Activated CD4-positive, alpha-beta T cell treated with anti-CD3 and anti-CD28 coated beads, Interleukin-2, amount 50 U/mL, for 16 hours (primary cell): ENCODE data around the gene MAPKAPK3.

Experiments used
- DNase-seq: peaks from one replicate; pipeline ENCODE4 v3.0.0-alpha.2; 2020

Gene MAPKAPK3

DNA sequence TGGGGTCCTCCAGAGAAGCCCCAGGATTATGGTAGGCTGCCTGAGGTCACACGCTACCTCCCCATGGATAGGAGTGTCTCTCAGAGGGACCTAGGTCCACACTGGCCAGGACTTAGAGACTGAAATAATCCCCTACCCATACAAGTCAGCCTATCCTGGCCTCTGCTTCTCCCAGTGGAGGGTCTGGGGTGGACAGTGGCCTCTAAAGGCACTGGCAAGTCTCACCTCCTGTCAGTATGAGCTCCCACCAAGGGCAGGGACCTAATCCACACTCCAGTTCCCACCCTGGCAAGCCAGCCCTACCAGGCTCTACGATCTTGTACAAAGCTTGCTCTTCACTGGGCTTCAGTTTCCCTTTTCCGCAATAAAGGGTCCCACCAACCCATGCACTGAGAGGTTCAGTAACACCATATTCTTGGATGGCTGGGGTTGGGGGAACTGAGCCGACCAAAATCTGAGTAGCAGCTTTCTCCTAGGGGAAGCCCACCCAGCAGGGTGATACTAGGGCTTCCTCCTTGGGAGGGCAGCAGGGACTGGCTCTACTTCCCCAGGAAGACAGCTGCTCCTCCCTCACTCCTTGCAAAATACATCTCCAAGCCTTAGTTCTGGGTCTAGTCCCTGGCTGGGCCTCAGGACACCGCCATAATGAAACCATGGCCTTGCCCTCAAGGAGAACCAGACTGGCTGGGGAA, 7.7 kb upstream of the MAPKAPK3 start:
- no peak for DNase-seq

- DNase-seq = no peak
These were observed 7.2 kb upstream of the MAPKAPK3 start for GRCh38 chr3:50609763-50610085.

DNA sequence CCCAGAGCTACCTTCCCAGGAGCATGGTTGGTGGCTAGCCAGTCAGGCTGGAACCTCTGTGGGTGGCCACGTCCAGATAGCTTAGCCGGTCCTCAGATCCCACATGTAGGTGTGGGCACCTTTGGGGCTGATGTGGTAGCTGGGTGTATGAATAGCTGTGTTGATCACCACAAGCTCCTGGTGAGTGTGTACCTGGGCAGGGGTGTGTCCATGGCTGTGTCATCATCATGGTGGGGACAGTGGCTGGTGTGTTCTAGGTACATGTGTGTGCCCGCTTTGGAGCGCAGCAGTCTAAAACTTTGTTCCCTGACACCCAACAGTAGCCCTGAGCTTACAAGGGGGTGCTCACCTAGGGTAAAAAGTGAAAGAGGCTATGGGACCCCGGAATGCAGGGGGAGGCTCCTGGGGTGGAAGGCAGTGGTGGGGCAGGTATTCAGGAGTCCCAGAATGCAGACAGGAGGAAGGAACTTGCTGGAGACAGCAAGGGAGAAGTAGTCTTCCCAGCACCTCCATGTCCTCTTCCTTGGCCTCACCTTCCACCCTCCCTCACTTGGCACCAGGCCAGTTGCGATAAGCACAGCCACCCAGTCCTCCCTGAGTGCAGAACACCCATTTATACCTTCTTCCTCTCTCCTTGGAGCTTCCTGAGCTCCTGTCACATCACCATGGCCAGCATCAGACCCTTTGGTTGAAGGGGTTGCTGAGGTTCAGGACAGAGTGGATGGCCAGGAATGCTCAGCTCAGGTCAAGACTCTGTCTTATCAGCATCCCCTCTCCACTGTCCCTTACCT, 6.6 kb upstream of the MAPKAPK3 start:
- no peak for DNase-seq

GRCh38 chr3:50610992-50611463, 5.9 kb upstream of the MAPKAPK3 start:
- no peak for DNase-seq

- DNase-seq = peak; percentile 99
These were observed 5.3 kb upstream of the MAPKAPK3 start, which contains the start of gene CISH for GRCh38 chr3:50611464-50612233. Gene CISH (minus strand): TSS chr3:50611774. CDS start chr3:50611650, 124 bp downstream.

GRCh38 chr3:50612234-50612882, 4.6 kb upstream of the MAPKAPK3 start:
- DNase-seq = no peak

DNA sequence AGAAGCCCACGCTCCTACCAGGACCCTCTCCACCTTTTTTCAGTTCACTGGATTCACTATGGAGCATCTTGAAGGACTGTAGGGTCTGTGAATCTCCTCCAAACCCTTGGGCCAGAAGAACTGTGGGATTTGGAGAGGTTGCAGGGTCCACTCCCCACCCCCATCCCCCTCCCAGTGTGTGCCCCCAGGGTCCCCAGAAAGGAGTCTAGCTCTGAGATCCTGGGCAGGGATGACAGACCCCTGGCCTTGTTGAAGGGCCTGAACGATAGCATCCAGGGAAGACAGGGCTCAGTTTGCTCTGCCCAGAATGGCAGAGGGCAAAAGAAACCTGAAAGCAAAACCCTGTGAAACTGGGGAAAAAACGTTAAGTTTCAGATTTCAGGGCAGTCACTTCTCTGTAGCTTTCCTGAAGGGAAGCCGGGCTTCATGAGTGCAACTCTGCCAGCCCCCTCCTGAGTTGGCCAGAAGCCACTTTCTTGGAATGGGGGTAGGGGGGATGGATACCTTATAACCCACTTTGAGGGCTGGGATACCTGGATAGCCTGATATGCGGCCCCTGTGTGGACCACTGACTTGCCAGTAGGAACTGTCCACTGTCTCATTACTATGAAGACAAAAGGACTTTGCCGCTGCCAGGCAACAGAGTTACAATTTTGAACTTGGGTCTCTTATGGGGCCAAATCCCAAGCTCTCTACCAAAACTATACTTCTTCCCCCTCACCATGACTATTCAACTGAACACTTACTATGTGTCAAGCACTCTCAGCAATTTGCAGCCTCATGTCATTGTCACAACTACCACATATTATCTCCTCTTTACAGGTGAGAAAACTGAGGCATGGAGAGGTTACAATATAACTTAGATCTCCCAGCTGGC, 3.7 kb upstream of the MAPKAPK3 start:
- DNase-seq = no peak

GRCh38 chr3:50615190-50615589, 1.8 kb upstream of the MAPKAPK3 start:
- no peak for DNase-seq

DNA sequence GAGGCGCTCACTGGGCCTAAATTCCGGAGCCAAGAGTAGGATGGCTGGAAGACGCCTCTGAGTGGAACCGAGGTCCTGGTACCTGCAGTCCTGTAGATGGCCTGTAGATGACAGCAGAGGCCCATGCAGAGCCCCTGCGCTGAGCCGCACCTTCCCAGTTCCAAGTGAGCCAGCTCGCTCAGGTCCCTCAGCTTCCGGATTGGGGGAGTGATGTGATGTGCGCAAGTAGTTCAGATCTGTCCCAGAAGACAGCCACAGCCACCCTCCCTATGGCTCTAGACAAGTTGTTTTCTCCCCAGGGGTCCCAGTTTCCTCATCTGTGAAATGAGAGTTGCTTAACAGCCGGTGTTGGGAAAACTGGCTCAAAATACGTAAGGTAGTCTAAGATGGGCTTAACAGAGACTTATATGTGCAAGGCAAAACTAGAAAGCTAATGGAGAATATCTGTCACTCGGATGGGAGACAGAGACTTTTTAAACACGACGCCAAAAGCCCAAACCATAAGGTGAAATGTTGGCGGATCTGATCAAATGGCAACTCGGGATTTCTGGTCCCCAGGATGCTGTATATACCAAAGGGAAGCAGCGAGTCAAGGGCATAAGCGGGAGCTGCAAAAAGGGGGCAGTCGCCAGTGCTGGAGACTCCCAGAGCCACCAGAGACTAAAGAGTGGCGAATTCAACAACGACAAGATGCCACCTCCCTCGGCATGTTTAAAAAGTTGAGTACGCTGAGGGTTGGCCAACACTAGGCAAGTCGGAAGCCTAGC, 765 bp upstream of the MAPKAPK3 start:
- peak; percentile 90 for DNase-seq

GRCh38 chr3:50616770-50617095, 218 bp upstream of the MAPKAPK3 start:
- DNase-seq = peak; percentile 96

GRCh38 chr3:50617911-50618481, 1.0 kb downstream of the MAPKAPK3 start:
- no peak for DNase-seq

DNA sequence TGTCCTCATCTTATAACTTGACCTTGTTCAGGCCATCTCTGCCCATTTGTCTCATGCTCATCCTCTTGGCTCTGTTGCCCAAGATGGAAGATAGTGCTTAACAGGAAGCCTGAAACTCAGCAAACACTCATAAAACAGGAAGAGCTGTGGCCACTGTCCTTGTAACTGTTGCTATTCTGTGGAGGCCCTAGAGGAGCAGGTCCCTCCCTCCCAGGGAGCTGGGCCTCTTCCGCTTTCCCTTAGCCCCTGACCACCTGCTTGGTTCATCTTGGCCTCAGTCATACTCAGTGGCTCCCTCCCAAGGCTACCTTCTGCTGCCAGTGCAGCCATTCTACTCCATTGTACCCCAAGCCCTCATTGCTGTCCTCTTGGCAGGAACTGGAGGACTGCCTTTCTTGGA, 3.5 kb downstream of the MAPKAPK3 start:
- no peak for DNase-seq

- DNase-seq = no peak
These were observed 3.9 kb downstream of the MAPKAPK3 start for GRCh38 chr3:50620820-50621219.

DNA sequence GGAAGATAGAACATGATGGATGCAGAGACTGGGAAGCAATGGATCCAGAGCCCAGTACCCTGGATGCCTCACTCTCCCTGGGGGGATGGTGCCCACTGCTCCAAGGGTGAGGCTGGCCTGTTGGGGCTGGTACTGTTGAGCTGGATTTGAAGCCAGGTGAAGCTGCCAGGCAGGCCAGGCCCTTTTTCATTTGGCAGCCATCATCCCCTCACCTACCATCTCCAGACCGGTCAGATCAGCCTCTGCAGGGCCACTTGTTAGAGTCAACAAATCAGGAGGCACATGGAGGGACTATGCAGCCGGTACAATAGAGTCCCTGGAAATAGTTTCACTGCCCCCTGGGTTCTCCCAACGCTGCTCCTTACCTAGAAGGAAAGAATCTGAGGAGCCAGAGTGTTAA, 5.9 kb downstream of the MAPKAPK3 start:
- DNase-seq = no peak

GRCh38 chr3:50623840-50624474, 7.0 kb downstream of the MAPKAPK3 start:
- DNase-seq = peak; percentile 80

GRCh38 chr3:50624634-50625033, 7.7 kb downstream of the MAPKAPK3 start:
- DNase-seq = no peak

- DNase-seq = no peak
These were observed 8.6 kb downstream of the MAPKAPK3 start for GRCh38 chr3:50625231-50626182.

DNA sequence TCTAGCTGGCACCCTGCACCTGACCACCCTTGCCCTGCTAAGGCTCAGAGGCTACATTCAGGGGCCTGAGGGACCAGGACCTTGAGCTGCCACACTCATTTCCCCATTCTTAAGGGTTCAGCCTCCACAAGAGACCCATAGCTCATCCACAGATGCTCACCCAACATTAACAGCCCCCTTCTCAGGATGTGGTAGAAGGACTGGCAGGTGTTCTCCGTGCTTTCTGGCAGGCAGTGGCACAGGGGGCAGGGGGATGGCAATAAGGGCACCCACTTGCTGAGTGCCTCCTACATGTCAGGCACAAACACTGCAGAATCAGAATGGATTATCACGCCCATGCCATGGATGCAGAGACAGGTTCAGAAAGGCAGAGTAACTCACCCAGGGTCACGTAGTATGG, 9.4 kb downstream of the MAPKAPK3 start:
- no peak for DNase-seq

DNA sequence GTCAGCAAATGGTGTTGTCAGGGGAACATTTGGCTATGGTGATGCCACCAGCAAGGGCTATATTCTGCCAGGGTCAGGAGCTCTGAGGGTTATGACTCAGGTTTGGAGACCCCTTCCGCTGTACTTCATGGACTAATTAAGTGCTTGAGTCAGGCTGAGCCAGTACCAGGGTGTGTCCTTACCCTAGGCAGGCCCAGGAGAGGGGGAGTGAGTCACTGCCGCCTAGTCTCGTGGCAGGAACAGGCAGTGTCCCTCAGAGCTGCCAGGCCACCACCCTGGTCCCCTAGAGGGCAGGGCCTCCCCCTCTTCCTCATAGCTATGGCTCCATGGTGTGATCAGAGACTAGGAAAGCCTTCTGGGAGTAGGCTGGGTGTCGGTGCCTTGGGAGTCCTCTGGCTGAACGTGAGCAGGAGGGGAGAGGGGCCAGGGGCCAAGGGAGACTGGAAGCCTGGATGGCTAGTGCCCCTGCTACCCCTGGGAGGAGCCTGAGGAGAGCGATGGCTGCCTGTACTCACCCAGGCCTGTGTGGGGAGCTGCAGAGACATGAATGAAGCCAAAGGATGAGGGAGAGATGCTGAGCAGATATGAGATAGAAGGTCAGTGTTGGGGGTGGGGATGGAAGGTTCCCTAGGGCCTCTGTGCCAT, 10.6 kb downstream of the MAPKAPK3 start:
- no peak for DNase-seq
